Muscle of back (tissue), 11 donors: ENCODE data around the gene POLD1. TPM values are rescaled to one million over a fixed set of nuclear protein-coding genes. Genes with fewer than 3 reads are reported as not detected.

Experiments
- DNase-seq, 3 donors: peaks; one replicate each; pipeline versions ENCODE4 v3.0.0 to v3.0.0-alpha.2; 2013
- polyA plus RNA-seq, 10 donors: library from polyadenylated mRNA; unstranded; fragments of 120-200 nt; gene quantifications; one replicate each; pipeline ENCODE4 v1.2.1, GENCODE V29; 2013; ENCODE audit not compliant: insufficient read length in 10 of 10

The POLD1 gene
- polyA plus RNA-seq, 10 donors, result 13.8 to 25.0 (median 17.2) TPM

DNA sequence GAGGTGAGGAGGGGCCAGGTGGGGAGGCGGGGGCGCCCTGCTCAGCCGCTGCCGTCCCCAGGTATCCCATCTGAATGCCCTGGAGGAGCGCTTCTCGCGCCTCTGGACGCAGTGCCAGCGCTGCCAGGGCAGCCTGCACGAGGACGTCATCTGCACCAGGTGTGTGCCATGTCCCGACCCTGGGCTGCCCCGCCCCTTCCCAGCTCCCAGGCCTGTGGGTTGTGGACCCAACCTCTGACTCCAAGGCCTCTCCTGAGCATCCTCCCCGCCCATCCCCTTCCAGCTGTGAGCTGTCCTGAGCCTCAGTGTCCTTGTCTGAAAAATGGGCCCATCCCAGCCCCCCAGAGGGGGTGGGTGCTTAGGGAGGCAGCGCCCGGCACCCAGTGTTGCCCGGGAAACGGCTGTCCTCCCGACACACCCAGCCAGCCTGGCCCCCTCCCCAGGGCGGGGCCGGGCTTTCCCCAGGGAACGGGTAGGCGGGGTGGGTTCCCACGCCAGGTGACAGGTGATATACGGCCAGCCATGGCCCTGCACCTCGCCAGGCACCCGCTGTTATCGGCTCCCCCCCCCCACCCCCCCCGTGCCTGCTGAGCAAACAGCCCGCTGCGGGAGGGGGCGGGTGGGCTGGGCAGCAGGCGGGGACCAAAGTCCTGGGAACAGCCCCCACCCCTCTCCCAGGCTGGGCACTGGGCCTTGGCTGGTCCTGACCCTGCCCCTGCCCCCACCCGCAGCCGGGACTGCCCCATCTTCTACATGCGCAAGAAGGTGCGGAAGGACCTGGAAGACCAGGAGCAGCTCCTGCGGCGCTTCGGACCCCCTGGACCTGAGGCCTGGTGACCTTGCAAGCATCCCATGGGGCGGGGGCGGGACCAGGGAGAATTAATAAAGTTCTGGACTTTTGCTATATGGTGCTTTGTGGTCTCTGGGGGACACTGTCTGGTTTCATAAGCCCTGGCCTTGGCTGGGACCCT lies 33.2 kb downstream of the POLD1 start:
- DNase-seq, result no peak

DNA sequence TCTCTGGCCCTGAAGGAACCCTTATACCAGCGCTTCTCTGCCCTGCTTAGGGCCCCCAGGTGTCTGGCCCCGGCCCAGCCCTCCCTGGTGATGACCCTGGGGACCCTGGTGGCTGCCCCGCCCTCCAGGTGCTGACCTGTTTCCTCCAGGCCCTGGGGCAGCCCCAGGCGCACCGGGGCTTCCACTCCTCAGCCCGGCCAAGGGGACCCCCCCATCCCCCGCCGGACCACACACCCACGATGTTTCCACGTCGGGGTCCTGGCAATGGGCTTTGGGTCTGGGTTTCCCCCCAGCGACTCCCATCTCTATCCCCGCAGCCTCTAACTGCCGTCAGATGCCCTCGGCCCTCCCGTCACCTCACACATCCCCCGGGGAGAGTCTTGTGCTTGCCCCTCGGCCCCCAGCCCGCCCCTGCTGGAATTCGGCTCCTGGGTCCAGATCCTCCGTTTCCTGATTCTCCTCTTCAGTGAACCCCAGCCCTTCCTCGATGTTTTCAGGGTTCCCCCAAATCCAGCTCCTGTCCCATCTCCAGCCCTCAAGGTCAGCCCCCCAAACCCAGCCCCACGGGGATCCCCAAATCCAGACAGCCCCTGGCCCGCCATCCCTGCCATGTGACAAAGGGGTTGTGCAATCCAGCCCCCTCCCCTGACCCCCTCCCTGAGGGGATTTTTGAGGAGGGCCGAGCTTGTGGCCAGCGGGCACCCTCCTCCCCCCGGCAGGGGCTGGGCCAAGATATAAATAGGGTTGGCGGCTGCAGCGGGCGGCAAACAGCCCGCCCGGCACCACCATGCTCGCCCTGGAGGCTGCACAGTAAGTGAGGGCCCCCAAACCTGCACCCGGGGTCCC lies 34.3 kb downstream of the POLD1 start, which contains the start of gene SPIB:
SPIB (plus strand) TSS at position 763 of the 846 bp plus-strand sequence; CDS start at position 788, 25 bp downstream.
- no peak for DNase-seq

DNA sequence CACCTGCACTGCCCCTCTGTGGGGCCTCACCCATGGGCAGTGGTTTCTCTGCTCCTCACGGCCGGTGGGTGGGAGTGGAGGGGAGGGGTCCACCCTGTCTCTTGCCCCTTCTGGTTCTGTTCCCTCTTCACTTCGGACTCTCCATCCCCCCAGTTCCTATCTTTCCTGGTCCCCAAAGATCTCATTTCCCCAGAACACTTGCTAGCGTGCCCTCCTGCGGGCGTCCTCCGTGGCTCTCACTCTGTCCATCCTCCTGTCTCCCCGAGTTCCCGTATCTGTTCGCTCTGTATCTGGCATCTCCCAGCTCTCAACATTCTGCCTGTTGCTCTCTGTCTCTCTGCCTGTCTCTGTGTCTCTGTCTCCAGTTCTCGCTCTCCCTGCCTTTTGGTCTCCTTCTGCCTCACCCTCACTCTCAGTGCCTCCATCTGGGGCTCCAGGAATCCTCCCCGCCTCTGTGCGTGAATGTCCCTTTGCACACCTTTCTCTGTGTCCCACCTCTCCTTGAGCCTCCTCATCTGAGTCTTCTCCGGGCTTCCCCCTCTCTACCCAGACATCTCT lies 35.0 kb downstream of the POLD1 start:
- no peak for DNase-seq

DNA sequence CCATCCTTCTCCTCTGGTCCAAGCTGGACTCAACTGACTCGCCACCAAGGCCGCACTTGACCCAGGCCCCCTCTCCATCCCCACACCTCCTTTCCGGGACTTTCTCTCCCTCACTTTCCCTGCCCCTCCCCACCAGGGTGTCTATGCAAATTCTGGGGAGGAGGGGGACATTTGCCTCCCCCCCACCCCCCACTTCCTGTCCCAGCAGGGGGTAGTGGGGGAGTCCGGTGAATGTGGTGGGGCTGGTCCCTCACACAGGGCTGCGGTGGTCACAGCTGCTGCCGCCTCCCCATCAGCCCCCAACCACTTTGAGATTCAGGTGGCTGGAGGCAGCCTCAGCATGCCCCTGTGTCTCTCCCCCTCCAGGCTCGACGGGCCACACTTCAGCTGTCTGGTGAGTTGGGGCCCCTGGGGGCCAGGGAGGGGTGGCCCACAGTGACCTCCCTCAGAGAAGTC lies 35.5 kb downstream of the POLD1 start:
- no peak for DNase-seq

DNA sequence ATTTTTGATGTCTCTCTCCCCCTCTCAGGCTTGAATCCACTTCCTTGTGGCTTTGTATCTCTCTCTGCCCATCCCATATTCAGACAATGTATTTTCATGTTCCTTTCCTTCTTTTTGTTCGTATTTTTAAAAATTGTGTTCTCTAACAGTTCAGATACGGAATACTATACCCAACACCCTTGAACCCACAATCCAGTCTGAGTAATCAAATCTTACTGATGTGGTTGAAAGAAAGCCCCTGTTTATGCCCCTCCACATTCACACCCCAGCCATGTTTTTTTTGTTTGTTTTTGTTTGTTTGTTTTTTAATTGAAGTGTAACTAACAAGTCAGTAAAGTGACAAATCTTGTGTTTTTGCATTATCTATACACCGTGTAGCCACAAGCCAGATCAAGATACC lies 36.0 kb downstream of the POLD1 start:
- DNase-seq, result no peak

DNA sequence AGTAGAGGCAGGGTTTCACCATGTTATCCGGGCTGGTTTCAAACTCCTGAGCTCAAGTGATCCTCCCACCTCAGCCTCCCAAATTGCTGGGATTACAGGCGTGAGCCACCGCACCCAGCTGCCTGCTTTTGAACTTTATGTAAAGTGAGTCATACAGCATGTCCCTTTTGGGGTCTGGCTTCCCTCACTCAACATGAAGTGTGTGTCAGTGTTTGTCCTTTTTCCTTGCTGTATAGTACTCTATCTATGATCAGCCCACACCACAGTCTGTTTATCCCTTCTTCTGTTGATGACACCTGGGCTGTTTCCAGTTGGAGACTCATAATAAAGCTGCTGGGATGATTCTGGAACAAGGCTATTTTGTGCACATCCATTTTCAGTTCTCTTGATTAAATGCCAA lies 36.7 kb downstream of the POLD1 start:
- no peak for DNase-seq

DNA sequence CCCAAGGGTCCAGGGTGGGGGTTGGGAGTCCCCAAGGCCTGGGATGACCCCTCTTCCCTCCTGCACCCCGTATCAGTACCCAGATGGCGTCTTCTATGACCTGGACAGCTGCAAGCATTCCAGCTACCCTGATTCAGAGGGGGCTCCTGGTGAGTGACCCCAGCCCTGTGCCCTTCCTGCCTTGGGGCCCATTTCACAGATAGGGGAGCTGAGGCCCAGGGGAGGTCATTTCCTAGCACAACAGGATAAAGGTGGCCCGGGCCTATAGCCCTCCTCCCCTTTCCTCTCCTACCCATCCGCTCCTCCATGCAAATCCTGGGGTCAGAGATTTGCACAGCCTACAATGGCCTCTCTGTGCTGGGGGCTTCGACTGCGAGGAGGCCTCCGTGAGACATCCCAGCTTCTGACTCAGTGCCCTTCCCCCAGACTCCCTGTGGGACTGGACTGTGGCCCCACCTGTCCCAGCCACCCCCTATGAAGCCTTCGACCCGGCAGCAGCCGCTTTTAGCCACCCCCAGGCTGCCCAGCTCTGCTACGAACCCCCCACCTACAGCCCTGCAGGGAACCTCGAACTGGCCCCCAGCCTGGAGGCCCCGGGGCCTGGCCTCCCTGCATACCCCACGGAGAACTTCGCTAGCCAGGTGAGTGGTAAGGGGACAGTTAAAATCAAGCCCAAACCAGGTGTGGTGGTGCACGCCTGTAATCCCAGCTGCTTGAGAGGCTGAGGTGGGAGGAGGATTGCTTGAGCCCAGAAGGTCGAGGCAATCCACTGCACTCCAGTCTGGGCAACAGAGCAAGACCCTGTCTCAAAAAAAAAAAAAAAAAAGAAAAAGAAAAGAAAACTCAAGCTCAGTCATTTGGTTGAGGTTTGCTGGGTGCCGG lies 38.5 kb downstream of the POLD1 start:
- no peak for DNase-seq

DNA sequence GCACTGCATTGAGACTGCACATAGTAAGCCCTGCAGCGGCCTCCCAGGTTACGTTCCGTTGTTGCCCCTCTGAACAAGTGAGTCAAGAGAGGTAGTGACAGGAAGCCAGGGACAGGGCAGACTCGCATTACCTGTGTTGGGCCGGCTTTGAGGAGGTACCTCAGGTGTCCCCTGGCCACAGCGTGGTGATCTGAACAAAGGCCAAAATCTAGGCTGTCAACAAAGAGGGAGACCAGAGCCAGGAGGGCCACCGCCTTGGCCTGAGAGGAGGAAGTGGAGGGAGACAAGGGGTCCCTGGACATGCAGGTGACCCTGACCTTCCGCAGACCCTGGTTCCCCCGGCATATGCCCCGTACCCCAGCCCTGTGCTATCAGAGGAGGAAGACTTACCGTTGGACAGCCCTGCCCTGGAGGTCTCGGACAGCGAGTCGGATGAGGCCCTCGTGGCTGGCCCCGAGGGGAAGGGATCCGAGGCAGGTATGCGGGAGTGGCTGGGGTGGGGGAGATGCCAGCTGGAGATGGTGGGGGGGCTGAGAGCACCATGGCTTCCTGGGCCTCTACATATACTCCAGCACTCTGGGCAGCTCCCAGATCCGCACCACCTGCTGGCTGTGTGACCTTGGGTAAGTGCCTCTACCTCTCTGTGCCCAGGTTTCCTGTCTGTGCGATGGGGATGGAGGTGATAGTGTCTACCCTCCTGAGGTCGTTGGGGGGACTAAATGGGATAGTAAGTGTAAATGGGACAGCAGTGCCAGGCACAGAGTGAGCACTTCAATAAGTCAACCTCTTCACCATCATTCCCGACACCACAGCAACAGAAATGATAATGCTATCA lies 39.3 kb downstream of the POLD1 start:
- DNase-seq, result no peak

DNA sequence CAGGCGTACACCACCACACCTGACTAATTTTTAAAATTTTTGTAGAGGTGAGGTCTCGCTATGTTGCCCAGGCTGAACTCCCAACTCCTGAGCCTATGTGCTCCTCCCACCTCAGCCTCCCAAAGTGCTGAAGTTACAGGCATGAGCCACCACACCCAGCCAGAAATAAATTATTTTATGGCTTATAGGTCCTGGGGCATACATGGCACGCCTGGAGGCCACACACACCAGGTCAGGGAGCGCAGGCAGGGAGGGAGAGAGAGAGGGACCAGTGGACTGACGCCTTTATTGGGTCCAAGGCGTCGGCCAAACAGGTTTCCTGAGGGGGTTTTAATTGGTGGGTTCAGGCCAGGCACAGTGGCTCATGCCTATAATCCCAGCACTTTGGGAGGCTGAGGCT lies 41.4 kb downstream of the POLD1 start:
- DNase-seq, result no peak

DNA sequence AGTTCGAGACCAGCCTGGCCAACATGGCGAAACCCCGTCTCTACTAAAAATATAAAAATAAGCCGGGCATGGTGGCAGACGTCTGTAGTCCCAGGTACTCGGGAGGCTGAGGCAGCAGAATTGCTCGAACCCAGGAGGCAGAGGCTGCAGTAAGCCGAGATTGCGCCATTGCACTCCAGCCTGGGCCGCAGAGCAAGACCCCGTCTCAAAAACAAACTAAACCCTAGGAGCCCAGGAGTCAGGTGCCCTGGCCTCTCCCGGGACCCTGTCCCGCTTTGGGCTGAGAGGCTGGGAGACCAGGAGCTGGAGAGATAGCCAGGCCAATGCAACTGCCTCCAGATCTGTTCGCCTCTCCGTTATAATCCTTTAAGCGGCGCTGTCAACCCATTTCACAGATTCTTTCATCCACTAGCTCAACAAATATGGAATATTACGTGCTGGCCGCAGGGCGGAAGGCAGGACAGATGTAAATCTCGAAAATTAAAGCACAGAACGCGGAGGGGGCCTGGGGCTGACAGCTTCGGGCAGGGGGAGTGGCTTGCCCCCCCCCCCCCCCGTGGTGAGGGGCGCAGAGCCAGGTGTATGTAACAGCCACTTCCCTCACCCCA lies 43.3 kb downstream of the POLD1 start:
- DNase-seq, result no peak

DNA sequence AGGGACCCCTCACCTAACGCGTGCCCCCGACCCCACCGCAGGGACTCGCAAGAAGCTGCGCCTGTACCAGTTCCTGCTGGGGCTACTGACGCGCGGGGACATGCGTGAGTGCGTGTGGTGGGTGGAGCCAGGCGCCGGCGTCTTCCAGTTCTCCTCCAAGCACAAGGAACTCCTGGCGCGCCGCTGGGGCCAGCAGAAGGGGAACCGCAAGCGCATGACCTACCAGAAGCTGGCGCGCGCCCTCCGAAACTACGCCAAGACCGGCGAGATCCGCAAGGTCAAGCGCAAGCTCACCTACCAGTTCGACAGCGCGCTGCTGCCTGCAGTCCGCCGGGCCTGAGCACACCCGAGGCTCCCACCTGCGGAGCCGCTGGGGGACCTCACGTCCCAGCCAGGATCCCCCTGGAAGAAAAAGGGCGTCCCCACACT lies 43.9 kb downstream of the POLD1 start:
- peak; percentile 65 to 95 (median 86) for DNase-seq

DNA sequence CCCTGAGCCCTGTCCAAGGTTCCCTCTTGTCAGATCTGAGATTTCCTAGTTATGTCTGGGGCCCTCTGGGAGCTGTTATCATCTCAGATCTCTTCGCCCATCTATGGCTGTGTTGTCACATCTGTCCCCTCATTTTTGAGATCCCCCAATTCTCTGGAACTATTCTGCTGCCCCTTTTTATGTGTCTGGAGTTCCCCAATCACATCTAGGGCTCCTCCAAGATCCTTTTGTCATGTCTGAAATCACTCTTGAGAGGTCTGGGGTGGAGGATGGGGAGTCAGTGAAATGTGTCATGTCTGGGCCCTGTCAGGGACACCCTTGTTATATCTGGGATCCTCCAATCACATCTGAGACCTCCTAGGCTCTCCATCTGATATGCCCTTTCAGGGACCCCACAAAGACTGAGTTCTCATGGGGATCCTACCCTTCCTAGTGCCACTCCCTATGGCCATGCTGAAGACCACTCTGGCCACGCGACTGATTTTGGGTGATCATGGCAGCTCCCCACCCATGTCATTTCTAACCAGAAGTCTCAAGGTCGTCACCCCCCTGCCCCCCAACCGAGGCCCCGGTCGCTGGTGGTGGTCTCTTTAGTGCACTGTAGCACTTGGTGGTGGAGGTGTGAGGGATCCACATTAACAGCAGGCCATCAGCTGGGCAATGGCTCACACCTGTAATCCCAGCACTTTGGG lies 44.8 kb downstream of the POLD1 start:
- DNase-seq, result no peak

DNA sequence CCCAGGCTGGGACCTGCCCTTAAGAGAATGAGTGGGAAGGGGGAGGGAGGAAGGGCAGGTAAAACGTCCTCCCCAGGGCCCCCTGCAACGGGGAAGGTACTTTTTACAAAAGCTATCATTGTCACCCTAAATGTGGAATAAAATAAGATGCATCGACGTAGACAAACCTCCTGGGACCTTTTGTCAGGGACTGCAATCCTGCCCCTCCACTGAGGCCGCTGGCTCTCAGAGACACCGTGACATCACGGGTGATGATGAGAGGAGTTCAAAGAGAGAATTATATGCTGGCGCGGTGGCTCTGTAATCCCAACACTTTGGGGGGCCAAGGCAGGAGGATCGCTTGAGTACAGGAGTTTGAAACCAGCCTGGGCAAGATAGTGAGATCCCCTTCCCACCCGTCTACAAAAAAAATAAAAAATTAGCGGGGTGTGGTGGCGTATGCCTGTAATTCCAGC lies 46.8 kb downstream of the POLD1 start:
- no peak for DNase-seq

DNA sequence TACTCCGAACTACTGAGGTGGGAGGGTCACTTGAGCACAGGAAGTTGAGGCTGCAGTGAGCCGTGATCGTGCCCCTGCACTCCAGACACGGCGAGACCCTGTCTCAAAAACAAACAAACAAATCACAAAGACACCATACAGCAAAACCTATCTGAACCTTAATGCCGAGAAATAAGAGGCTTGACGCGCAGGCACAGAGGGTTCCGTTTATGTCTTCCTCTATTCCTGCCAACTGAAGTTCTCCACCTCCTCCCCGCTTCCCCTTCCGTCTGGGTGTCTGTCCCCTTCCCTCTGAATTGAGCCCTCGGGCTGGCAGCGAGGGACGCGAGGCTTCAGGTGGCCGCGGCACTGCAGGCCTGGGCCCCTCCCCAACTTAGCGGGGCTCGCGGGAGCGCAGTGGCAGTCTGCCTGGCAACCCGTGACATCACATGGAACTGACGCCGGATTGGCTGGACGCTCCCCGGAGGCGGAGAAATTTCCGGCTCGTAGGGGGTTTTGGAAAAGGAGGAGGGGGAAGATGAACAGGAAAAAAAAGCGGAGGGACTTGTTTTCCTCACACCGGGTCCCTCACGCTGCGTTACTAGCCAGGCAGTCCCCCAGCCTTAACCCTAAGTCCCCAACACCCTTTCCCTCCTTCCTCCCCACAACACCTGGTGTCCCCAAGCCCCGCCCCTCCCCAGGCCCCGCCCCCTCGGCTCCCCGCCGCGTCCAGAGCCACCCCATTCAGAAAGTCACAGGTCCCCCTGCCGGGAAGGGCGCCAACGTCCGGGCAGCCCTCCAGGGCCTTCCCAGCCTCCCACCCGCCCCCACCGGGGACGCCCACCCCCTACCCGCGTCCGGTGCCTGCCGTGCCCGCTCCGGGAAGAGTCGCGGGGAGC lies 47.4 kb downstream of the POLD1 start:
- peak; percentile 80 to 95 (median 91) for DNase-seq

DNA sequence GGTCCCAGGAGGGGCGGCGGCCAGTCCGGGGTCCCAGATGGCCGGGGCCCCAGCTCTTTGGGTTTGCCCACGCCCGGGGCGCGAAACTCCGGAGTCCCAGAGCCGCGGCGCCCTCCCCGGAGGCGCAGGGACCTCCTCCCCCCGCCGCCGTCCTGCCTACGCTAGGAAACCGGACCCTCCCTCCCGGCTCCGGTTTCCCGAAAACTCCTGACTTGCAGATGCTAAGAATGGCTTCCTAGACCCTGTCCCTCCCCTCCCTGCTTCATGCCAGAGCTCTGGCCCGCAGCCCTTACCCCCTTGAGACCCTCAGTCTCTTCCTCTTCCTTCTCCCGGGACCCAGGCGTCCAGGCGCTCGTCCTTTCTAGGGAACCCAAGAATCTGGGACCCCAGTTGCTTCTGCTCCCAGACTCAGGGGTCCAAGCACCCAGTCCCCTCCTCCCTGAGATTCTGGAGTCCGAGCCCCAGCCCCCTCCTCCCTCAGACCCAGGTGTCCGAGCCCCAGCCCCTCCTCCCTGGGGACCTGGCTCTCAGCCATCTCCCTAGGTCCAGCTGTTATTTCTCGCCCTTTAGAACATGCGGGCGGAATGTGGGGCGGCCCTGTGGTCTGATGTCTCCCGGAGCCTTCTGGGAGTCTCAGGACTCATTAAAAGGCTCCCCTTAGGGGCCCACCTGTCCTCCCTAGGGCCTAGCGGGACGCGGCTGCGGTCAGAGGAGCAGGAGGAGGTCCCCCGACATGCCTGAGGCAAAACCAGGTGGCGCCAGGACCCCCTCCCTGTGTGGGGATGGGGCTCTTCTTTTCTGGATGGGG lies 48.3 kb downstream of the POLD1 start, which contains the start of gene MYBPC2:
MYBPC2 (plus strand) TSS at position 672 of the 808 bp plus-strand sequence; CDS start at position 734, 62 bp downstream.
- peak; percentile 54 to 80 (median 64) for DNase-seq
